HG03354 (cell line): ENCODE data around the gene IFNA7.
"Not testable (repeated sequence)": the region's sequence is repeated elsewhere in the genome, so short reads cannot be mapped to it uniquely, and the experiment has no call there.

Source experiments
- ATAC-seq: cut with Tn5 transposase; IDR thresholded peaks from one replicate; pipeline ENCODE4 v1.9.1; 2021; ENCODE audit warnings: mild to moderate bottlenecking; ENCODE audit not compliant: unreplicated experiment, poor library complexity, severe bottlenecking

IFNA7 gene

DNA sequence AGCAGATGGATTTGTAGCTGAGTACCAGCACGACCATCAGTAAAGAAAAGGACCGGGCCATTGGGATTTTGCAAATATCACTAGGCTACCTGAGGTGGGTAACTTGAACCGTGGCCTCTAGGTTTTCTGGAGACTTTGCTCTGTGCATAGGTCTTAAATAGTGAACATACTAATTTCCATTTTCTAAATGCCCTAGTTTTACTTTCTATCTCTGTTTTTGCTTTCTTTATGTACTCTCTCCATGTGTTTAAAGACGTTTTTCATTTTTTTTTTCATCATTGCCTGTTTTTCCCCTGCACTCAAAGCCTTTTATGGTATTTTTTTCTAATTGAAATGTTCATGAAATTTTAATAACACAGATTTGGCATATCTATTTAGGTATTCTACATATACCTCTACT, at the start of gene IFNA7:
TSS of gene IFNA7 (minus strand) at position 101 of the 400 bp plus-strand sequence. CDS start at position 61, 40 bp downstream.
- not testable (repeated sequence) for ATAC-seq

DNA sequence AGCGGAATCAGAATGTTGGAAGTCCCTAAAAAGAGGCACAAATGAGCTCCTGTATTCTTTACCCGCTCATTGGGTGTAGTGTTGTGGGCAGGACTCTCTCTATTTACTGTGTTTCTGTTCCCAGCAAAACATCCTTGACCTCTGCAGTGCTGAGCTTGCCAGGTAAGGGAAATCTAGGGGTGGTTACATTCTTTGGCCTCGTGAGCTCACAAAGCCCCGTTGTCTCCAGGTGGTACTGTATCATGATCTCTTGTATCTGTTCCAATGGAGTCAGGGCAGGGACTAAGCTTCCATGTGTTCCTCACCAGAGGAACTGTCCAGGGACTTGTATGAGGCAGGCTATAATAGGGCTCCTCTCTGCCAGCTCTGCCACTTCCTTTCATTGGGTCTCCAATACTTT, 49.6 kb upstream of the IFNA7 start:
- ATAC-seq, result no peak

DNA sequence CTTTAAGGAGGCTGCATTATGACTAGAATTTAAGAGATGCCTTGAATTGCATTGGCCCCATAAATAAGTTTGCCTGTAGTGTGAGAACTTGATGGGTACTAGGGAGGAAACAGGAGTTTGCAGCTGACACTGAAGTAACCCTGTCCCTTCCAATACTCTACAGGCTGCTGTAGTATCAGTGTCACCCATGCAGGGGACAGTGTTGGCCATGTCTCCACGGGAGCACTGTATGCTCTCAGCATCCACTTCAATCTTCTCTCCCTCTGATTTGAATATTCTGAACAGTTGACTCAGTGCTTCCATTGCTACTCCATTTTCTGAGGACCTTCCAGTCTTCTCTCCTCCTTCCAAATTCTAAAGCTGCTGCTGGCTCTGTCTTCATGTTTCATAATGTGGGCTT, 49.2 kb upstream of the IFNA7 start:
- no peak for ATAC-seq

DNA sequence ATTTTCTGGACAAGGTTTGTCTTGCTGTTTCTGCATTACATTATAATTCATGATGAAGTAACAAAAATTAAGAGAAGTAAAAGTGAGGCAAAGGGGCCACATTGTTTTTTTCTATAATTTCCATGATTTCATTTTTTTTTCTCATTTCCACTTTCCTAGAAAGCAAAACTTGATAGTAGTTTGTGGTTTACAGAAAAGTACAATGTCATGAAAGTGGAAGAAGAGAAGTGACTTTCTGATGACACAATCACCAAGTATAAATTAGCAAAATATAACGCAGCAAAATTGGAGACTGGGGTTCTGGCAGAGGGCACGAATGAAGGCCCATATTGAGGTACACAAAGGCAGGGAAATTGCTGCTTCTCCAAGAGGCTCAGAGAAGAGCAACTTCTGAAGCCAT, 42.8 kb upstream of the IFNA7 start:
- peak; percentile 79 for ATAC-seq

DNA sequence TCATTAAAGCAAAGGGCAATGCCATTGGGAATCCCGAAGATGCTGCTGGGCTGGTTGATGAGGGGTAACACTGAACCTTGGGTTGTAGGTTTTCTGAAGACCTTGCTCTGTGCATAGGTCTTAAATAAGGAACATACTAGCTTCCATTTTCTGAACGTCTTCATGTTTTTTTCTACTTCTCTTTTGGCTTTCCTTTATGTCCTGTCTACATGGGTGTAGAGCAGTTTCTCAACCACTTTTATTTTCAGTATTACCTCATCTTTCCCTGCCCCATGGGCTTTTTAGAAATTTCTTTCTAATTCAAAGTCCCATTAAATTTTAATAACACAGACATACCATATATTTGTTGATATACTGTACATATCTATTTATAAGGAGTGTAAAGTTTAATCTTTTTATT, 37.9 kb upstream of the IFNA7 start, which contains the start of gene IFNA14:
TSS of gene IFNA14 (minus strand) at position 95 of the 400 bp plus-strand sequence. CDS start at position 25, 70 bp downstream.
- ATAC-seq, result no peak

DNA sequence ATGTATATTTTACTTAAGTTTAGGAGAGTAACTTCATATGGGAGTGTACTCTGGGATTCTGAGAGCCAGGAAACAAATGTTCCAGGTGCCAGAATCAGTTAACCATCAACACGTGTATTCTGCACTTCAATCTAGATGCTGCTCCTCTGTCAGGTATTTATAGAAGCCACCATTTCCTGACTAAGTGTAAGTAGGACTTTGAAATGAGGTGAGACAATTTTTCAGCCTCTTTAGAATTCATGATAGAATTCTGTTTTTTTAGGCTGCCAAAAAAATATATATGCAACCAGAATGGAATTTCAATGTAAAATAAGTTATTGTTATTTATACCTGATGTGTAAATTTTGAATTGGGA, 34.3 kb upstream of the IFNA7 start:
- ATAC-seq, result peak; percentile 30

DNA sequence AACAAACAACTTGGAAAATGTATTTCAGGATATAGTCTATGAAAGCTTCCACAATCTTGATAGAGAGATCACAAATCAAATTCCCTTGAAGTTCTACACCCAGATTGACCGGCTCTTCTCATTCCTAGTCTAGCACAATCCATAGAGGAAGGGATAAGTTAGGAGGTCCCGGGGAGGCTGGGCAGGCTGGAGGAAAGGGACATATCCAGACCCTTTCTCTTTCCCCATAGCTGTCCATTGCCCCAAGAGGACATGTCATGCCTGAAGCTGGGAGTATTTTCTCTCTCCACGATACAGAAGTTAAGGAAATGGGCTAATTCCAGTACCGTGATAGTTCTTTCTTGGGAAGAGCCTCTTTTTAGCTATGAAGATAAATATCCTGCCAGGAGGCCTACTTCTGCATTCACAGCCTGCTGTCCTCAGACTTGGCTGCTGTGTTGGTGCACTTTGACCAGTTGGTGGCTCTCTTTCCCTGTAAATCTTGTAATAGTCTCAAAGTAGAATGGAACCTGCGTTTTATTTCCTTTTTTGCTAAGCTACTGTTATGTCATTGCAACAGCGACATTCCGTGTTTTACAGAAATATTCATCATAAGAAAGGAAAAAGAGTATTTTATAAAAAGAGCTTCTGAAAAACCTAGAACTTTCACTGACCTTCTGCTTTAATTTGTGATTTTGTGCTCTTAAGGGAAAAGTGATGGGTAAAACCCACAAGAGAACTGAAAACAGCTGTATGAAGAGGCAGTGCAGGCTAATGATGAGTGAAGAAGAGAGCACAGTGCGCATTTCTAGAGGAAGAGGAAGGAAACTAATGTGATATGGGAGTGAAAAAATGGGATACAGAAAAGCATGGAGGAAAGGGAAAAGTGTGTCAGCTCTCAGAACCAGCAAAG, 33.7 kb upstream of the IFNA7 start:
- peak; percentile 90 for ATAC-seq

DNA sequence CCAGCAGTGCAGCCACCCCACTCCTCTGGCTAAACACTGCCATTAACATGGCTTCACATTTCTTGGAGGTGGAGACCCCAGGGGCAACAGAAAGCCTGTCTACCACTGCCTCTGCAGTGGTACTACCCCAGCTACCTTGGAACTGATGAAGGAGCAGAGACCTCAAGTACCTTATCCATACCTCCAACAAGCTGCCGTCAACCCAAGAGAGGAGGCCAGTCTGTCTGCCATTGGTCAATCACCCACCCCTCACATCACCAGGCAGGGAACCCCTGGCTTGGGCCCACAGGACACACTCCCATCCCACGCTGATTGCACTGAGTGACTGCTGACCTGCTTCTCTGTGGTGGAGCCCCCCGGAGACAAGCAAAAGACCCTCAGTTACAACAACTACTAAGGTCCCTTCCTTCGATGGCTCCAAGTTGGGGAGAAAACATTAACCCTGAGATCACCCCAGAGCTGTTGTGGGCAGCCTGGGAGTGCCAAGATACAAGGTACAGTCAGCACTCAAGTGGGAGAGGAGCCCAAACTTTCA, 32.2 kb upstream of the IFNA7 start:
- no peak for ATAC-seq

DNA sequence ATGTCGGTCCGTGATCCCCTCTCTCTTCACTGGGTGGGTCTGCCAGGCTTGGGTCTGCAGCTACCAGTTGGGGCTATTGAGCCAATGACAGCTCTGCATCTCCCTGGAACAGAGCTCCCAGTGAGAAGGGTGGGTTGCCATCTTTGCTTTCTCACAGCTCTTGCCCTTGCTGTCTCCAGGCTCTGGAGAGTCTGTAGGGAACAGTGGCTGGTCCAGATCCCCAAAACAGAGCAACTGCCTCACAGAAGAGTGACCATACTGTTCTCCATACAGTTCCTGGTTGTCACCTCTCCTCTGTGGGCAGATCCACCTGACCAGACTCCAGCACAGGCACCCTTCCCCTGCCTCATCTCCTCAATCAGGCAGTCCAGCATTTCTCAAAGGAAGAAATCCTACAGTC, 31.3 kb upstream of the IFNA7 start:
- no peak for ATAC-seq

DNA sequence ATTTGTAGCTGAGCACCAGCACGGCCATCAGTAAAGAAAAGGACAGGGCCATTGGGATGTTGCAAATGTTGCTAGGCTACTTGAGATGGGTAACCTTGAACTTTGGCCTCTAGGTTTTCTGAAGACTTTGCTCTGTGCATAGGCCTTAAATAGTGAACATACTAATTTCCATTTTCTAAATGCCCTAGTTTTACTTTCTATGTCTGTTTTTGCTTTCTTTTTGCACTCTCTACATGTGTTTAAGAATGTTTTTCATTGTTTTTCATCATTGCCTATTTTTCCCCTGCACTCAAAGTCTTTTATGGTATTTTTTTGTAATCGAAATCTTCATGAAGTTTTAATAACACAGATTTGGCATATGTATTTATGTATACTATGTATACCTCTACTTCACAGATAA, 26.1 kb upstream of the IFNA7 start, which contains the start of gene IFNA17:
TSS of gene IFNA17 (minus strand) at position 101 of the 400 bp plus-strand sequence. CDS start at position 52, 49 bp downstream.
- ATAC-seq, result no peak

DNA sequence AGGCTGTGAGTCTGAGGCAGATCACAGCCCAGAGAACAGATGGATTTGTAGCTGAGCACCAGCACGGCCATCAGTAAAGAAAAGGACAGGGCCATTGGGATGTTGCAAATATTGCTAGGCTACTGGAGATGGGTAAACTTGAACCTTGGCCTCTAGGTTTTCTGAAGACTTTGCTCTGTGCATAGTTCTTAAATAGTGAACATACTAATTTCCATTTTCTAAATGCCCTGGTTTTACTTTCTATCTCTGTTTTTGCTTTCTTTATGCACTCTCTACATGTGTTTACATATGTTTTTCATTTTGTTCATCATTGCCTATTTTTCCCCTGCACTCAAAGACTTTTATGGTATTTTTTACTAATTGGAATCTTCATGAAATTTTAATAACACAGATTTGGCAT, 15.2 kb upstream of the IFNA7 start, which contains the start of gene IFNA16:
TSS of gene IFNA16 (minus strand) at position 101 of the 400 bp plus-strand sequence. CDS start at position 95, 6 bp downstream.
- not testable (repeated sequence) for ATAC-seq

DNA sequence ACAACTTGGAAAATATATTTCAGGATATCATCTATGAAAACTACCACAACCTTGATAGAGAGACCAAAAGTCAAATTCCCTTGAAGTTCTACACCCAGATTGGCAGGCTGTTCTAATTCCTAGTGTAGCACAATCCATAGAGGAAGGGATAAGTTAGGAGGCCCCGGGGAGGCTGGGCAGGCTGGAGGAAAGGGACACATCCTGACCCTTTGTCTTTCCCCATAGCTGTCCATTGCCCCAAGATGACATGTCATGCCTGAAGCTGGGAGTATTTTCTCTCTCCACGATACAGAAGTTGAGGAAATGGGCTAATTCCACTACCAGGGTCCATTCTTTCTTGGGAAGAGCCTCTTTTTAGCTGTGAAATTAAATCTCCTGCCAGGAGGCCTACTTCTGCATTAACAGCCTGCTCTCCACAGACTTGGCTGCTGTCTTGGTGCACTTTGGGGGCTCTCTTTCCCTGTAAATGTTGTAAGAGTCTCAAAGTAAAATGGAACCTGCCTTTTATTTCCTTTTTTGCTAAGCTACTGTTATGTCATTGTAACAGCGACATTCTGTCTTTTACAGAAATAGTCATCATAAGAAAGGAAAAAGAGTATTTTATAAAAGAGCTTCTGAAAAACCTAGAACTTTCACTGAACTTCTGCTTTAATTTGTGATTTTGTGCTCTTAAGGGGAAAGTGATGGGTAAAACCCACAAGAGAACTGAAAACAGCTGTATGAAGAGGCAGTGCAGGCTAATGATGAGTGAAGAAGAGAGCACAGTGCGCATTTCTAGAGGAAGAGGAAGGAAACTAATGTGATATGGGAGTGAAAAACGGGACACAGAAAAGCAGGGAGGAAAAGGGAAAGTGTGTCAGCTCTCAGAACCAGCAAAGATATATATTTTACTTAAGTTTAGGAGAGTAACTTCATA, 11.7 kb upstream of the IFNA7 start:
- ATAC-seq, result peak; percentile 75

DNA sequence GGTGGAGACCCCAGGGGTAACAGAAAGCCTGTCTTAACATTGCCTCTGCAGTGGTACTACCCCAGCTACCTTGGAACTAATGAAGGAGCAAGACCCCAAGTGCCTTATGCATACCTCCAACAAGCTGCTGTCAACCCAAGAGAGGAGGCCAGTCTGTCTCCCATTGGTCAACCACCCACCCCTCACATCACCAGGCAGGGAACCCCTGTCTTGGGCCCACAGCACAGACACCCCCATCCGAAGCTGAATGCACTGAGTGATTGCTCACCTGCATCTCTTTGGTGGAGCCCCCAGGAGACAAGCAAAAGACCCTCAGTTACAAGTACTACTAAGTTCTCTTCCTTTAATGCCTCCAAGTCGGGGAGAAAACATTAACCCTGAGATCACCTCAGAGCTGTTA, 10.2 kb upstream of the IFNA7 start:
- not testable (repeated sequence) for ATAC-seq

DNA sequence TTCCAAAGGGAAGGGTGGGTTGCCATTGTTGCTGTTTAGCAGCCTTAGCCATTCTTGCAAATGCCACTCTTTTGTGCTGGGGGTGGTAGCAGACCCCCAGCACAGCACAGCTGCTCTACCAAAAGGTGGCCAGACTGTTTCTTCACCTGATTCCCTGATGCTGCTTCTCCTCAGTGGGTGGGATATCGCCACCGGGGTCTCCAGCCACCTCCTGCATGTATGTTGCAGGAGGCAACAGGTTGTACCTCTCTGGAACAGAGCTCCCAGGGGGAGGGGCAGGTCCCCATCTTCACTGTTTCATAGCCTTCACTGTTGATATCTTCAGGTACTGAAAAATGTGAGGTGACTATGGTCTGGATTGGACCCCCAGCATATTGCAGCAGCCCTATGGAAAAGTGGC, 8.8 kb upstream of the IFNA7 start:
- ATAC-seq, result not testable (repeated sequence)

DNA sequence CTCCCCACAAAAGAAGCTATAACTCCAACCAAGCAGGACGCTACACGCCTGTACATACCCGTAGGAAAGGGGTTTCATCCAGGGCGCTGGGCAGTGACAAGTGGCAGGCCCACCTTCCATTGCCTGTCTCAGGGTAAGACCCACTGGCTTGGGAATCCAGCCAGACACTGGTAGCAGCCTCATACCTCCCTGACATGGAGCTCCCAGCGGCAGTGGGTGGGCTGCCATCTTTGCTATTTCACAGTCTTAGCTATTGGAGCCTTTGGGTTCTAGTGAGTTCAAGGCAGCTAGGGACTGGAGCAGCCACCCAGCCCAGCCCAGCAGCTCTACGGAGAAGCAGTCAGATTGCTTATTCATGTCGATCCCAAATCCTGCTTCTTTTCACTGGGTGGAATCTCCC, 8.3 kb upstream of the IFNA7 start:
- no peak for ATAC-seq

DNA sequence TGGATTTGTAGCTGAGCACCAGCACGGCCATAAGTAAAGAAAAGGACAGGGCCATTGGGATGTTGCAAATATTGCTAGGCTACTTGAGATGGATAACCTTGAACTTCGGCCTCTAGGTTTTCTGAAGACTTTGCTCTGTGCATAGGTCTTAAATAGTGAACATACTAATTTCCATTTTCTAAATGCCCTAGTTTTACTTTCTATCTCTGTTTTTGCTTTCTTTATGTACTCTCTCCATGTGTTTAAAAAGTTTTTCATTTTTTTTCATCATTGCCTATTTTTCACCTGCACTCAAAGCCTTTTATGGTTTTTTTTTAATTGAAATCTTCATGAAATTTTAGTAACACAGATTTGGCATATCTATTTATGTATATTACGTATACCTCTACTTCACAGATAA, 5.0 kb upstream of the IFNA7 start, which contains the start of gene IFNA10:
TSS of gene IFNA10 (minus strand) at position 101 of the 400 bp plus-strand sequence. CDS start at position 55, 46 bp downstream.
- ATAC-seq, result not testable (repeated sequence)

DNA sequence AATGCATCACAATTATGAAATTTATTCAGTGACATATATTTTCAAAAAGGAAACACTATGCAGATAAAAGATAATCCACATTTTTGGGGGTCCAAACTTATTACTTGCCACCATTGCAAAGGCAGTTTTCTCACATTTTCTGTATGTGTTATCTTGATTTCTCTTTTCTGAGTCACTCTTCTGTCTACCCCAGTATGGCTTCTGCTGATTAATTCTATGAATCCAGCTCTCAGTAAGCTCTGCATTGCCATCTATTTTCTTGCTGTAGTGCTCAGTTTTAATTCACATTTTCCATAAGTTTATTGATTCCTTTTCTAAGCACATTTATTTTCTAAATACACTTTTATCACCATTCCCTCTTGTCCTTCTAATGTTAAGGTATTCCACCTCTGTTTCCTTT, 3.2 kb upstream of the IFNA7 start:
- no peak for ATAC-seq

DNA sequence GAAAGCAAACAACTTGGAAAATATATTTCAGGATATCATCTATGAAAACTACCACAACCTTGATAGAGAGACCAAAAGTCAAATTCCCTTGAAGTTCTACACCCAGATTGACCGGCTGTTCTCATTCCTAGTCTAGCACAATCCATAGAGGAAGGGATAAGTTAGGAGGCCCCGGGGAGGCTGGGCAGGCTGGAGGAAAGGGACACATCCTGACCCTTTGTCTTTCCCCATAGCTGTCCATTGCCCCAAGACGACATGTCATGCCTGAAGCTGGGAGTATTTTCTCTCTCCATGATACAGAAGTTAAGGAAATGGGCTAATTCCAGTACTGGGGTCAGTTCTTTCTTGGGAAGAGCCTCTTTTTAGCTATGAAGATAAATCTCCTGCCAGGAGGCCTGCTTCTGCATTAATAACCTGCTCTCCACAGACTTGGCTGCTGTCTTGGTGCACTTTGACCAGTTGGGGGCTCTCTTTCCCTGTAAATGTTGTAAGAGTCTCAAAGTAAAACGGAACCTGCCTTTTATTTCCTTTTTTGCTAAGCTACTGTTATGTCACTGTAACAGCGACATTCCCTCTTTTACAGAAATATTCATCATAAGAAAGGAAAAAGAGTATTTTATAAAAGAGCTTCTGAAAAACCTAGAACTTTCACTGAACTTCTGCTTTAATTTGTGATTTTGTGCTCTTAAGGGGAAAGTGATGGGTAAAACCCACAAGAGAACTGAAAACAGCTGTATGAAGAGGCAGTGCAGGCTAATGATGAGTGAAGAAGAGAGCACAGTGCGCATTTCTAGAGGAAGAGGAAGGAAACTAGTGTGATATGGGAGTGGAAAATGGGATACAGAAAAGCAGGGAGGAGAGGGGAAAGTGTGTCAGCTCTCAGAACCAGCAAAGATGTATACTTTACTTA, 6.9 kb downstream of the IFNA7 start:
- peak; percentile 95 for ATAC-seq

DNA sequence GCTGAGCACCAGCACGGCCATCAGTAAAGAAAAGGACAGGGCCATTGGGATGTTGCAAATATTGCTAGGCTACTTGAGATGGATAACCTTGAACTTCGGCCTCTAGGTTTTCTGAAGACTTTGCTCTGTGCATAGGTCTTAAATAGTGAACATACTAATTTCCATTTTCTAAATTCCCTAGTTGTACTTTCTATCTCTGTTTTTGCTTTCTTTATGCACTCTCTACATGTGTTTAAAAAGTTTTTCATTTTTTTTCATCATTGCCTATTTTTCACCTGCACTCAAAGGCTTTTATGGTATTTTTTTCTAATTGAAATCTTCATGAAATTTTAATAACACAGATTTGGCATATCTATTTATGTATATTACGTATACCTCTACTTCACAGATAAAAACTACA, 14.5 kb downstream of the IFNA7 start, which contains the start of gene IFNA4:
TSS of gene IFNA4 (minus strand) at position 101 of the 400 bp plus-strand sequence. CDS start at position 45, 56 bp downstream.
- ATAC-seq, result not testable (repeated sequence)
